HepG2 (cell line): ENCODE results near the gene MYD88. TPM values are rescaled to one million over a fixed set of nuclear protein-coding genes. Genes with fewer than 3 reads are reported as not detected.
A peak's percentile ranks its signal among the peaks of the same experiment; 100 is the strongest.

Experiments used
- AHR ChIP-seq: IDR thresholded peaks from 2 replicates; pipeline ENCODE4 v1.6.1; 2018; ENCODE audit warnings: missing genetic modification reagents, missing compliant biosample characterization
- CENPX ChIP-seq: sonication (generic); formaldehyde crosslinking; IDR thresholded peaks from 2 replicates; pipeline ENCODE4 v1.9.0; 2021; ENCODE audit warnings: mild to moderate bottlenecking, missing genetic modification reagents, moderate library complexity
- CERS6 ChIP-seq: sonication (generic); formaldehyde crosslinking; IDR thresholded peaks from 2 replicates; pipeline ENCODE4 v1.5.0; 2020; ENCODE audit warnings: missing genetic modification reagents
- DPF2 ChIP-seq: sonication (generic); formaldehyde crosslinking; IDR thresholded peaks from 2 replicates; pipeline ENCODE4 v1.4.0; 2020; ENCODE audit warnings: mild to moderate bottlenecking, low read depth, missing genetic modification reagents, borderline replicate concordance
- E2F2 ChIP-seq: sonication (generic); formaldehyde crosslinking; IDR thresholded peaks from 2 replicates; pipeline ENCODE4 v1.4.0; 2020; ENCODE audit warnings: missing genetic modification reagents, borderline replicate concordance
- RCOR2 ChIP-seq: IDR thresholded peaks from 2 replicates; pipeline ENCODE4 v1.6.1; 2016; ENCODE audit warnings: missing biosample characterization, missing genetic modification reagents
- ZFP41 ChIP-seq: sonication (generic); formaldehyde crosslinking; IDR thresholded peaks from 2 replicates; pipeline ENCODE4 v1.4.0; 2020; ENCODE audit warnings: mild to moderate bottlenecking, missing genetic modification reagents, borderline replicate concordance
- ZNF317 ChIP-seq: sonication (generic); formaldehyde crosslinking; IDR thresholded peaks from 2 replicates; pipeline ENCODE4 v1.5.0; 2020; ENCODE audit warnings: mild to moderate bottlenecking, missing genetic modification reagents
- ZNF609 ChIP-seq: sonication (generic); formaldehyde crosslinking; IDR thresholded peaks from 2 replicates; pipeline ENCODE4 v1.4.0; 2020; ENCODE audit warnings: mild to moderate bottlenecking, missing genetic modification reagents, borderline replicate concordance
- ZNF891 ChIP-seq: sonication (generic); formaldehyde crosslinking; IDR thresholded peaks from 2 replicates; pipeline ENCODE4 v1.5.0; 2020; ENCODE audit warnings: mild to moderate bottlenecking, missing genetic modification reagents
- polyA plus RNA-seq, 8 experiments: library from polyadenylated mRNA; depleted of rRNA in 3 of 8; stranded (reverse) in 7 of 8; unstranded in 1 of 8; fragments of >200 nt; fragmentation: Illumina TruSeq in 4 of 8; extraction: Trizol in 4 of 8; gene quantifications; 2 replicates each; pipeline versions ENCODE4 v1.2.1 to v1.2.3, GENCODE V29; 2011 to 2016; ENCODE audit warnings: low read depth in 4 of 8, missing spikeins in 1 of 8, mixed read lengths in 1 of 8; ENCODE audit not compliant: insufficient read depth in 1 of 8
- total RNA-seq, 5 experiments: library from RNA; depleted of rRNA; stranded (reverse); fragments of >200 nt; fragmentation: Illumina TruSeq; extraction: Trizol; gene quantifications; 2 replicates each; pipeline ENCODE4 v1.2.3, GENCODE V29; 2016; ENCODE audit warnings: low read depth in 1 of 5
- TF ChIP-seq, protein P1 (sequence below): sonication (generic); formaldehyde crosslinking; IDR thresholded peaks from 2 replicates; pipeline ENCODE4 v1.4.0; 2020; ENCODE audit warnings: mild to moderate bottlenecking, missing genetic modification reagents
- TF ChIP-seq, protein P2 (sequence below): sonication (generic); formaldehyde crosslinking; IDR thresholded peaks from 2 replicates; pipeline ENCODE4 v1.5.0; 2020; ENCODE audit warnings: mild to moderate bottlenecking, missing genetic modification reagents

MYD88 gene
- total and polyA plus RNA-seq, 2 of the 13 experiments (the other 11 are each of a cell fraction or from before 2014, with no cell fraction given): 7.6 to 32.7 TPM

GRCh38 chr3:38164952-38165721, 26.7 kb downstream of the MYD88 start, which contains the start of gene OXSR1 (continued):
- TF ChIP-seq, protein P1, sequence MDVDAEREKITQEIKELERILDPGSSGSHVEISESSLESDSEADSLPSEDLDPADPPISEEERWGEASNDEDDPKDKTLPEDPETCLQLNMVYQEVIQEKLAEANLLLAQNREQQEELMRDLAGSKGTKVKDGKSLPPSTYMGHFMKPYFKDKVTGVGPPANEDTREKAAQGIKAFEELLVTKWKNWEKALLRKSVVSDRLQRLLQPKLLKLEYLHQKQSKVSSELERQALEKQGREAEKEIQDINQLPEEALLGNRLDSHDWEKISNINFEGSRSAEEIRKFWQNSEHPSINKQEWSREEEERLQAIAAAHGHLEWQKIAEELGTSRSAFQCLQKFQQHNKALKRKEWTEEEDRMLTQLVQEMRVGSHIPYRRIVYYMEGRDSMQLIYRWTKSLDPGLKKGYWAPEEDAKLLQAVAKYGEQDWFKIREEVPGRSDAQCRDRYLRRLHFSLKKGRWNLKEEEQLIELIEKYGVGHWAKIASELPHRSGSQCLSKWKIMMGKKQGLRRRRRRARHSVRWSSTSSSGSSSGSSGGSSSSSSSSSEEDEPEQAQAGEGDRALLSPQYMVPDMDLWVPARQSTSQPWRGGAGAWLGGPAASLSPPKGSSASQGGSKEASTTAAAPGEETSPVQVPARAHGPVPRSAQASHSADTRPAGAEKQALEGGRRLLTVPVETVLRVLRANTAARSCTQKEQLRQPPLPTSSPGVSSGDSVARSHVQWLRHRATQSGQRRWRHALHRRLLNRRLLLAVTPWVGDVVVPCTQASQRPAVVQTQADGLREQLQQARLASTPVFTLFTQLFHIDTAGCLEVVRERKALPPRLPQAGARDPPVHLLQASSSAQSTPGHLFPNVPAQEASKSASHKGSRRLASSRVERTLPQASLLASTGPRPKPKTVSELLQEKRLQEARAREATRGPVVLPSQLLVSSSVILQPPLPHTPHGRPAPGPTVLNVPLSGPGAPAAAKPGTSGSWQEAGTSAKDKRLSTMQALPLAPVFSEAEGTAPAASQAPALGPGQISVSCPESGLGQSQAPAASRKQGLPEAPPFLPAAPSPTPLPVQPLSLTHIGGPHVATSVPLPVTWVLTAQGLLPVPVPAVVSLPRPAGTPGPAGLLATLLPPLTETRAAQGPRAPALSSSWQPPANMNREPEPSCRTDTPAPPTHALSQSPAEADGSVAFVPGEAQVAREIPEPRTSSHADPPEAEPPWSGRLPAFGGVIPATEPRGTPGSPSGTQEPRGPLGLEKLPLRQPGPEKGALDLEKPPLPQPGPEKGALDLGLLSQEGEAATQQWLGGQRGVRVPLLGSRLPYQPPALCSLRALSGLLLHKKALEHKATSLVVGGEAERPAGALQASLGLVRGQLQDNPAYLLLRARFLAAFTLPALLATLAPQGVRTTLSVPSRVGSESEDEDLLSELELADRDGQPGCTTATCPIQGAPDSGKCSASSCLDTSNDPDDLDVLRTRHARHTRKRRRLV (CRISPR knock-in tag): no peak; the same call in 1 of the 2 replicates
- TF ChIP-seq AHR: peak; percentile 80
- peak; percentile 54; the same call in 1 of the 2 replicates for TF ChIP-seq ZNF317 (CRISPR knock-in tag)
- TF ChIP-seq ZNF891 (CRISPR knock-in tag): peak; percentile 61; the same call in 1 of the 2 replicates
- TF ChIP-seq CERS6: no peak
- no peak for TF ChIP-seq ZFP41 (CRISPR knock-in tag)
- peak; percentile 79; the same call in 1 of the 2 replicates for TF ChIP-seq E2F2 (CRISPR knock-in tag)
- TF ChIP-seq ZNF609 (CRISPR knock-in tag): no peak
- TF ChIP-seq CENPX (CRISPR knock-in tag): no peak
- TF ChIP-seq, protein P2, sequence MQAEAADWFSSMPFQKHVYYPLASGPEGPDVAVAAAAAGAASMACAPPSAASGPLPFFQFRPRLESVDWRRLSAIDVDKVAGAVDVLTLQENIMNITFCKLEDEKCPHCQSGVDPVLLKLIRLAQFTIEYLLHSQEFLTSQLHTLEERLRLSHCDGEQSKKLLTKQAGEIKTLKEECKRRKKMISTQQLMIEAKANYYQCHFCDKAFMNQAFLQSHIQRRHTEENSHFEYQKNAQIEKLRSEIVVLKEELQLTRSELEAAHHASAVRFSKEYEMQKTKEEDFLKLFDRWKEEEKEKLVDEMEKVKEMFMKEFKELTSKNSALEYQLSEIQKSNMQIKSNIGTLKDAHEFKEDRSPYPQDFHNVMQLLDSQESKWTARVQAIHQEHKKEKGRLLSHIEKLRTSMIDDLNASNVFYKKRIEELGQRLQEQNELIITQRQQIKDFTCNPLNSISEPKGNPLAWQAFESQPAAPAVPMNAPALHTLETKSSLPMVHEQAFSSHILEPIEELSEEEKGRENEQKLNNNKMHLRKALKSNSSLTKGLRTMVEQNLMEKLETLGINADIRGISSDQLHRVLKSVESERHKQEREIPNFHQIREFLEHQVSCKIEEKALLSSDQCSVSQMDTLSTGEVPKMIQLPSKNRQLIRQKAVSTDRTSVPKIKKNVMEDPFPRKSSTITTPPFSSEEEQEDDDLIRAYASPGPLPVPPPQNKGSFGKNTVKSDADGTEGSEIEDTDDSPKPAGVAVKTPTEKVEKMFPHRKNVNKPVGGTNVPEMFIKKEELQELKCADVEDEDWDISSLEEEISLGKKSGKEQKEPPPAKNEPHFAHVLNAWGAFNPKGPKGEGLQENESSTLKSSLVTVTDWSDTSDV (CRISPR knock-in tag): 0 out of 2 replicates have a peak, but pooled peaks have one; percentile 30
- TF ChIP-seq RCOR2 (CRISPR knock-in tag): peak; percentile 63
- no peak for TF ChIP-seq DPF2 (CRISPR knock-in tag)
